ENCODE measurements around the gene CHST9.

- TF ChIP-seq EZH2 (IDR thresholded peaks at IDR 0.05; ENCODE audit: borderline replicate concordance, low read depth, low read length, severe bottlenecking) (no peak), POLR2A (IDR thresholded peaks at IDR 0.05; ENCODE audit: low read depth, low read length) (no peak), CTCF (IDR thresholded peaks at IDR 0.05; ENCODE audit: extremely low read depth in 1 of 2, insufficient read depth in 1 of 2, low read depth in 1 of 2, low read length in 2 of 2) (no peak), POLR2AphosphoS5 (IDR thresholded peaks at IDR 0.05; ENCODE audit: insufficient read depth, low read depth, low read length) (no peak)
Observed at GRCh38 chr18:26922313-26922712, 262.8 kb downstream of the CHST9 start.

All from endothelial cell of umbilical vein (primary cell).